GM13976 (cell line): ENCODE measurements around the gene ALDH8A1.

Experiments
- DNase-seq: peaks from one replicate; pipeline ENCODE4 v3.0.0; 2012; ENCODE audit warnings: low spot score
- CTCF ChIP-seq: IDR thresholded peaks from 2 replicates; pipeline ENCODE4 v1.5.1; 2012; ENCODE audit warnings: borderline replicate concordance, mild to moderate bottlenecking; ENCODE audit not compliant: insufficient read depth; ENCODE audit errors: extremely low read depth, missing control alignments, control extremely low read depth
- in situ Hi-C: fragments of 300-500 bp; cut with MboI; formaldehyde crosslinking; loops from one replicate; pipeline ENCODE4 v1.12.0; 2022; ENCODE audit warnings: low sequenced_read_pairs, mixed read lengths, inconsistent platforms; ENCODE audit not compliant: unreplicated experiment

The ALDH8A1 gene

DNA sequence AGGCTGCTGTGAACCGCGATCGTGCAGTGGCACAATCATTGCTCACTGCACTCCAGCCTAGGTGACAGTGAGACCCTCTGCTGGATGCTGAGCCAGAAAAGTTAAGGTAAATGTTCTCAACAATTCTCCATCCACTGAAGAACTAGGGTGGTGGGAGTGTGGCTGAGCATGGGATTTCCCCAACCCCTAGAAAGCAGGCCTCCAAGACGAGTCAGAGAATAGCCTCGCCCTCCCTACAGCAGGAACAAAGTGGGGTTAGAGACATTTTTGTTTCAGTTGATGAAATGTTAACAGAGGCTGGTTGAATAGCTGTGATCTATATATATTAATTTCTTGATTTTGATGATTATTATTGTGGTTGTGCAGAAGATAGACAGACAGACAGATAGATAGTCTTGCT is 6.1 kb upstream of the ALDH8A1 start:
- DNase-seq = no peak
- in situ Hi-C loops = no loop called here
- TF ChIP-seq CTCF = no peak

DNA sequence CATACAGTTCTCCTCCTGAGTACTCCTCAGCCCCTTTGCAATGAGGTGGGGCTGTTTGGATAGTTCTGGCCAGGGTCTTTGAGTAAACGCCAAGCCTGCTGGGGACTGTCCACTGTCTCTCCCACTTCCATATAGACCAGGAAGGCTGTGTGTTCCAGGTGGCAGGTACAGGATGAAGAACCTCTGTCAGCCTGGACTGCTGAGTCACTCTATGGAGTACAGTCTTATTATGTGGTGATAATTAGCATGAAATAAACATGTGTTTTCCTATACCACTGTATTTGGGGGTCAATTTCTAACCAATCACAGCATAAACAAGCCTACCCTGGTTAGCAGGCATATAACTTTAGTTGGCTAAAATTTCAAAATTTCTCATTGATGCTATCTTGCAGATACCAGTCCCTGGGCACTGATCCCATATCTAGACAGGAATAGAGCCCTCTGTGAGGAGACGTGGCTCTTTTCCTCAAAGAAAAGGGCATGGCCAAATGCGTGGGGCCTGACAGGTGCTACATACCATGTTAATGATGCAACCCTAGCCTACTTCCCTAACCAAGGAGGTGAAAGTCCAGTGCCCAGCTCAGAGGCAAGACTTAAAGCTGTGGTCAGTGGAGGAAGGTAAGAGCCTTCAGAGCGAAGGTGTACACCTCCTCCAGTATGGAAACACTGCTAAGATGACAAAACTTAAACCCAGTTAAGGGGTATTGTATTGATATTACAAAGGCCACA is 4.5 kb upstream of the ALDH8A1 start:
- DNase-seq = no peak
- in situ Hi-C loops = no loop called here
- no peak for TF ChIP-seq CTCF

DNA sequence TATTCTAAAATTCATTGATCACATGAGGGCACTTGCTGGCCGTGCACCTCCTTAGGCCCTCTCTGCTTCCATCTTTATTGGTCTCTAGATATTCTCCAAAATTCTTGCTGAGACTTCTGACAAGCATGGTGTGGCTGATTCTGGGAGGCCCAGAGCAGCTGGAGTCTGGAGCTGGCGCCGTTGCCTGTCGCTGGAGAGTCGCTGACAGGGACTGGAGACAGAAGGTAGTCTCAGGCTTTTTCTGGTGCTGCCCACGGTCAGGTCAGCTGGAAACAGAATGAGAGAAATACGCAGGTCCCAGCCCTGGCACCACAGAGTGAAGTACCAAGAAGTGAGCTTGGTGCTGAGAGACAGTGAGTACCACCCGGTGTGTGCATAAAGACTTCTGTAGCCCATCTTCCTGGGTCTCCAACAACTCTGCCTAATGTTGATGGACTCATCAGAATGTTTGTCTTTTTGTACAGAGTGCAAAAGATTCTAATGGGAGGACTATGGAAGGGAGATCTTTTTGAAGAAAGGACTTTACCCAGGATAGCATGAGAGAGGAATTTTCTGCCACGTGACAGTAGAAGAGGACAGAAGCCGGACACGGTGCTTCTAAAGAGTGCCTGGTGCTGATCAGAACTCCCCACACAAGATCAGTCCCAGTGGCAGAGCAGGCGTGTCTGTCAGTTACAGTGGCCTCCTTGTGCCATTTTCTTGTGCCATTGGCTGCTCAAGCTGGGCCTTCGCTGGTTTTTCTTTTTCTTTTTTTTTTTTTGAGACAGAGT is 1.8 kb upstream of the ALDH8A1 start:
- in situ Hi-C loops = no loop called here
- TF ChIP-seq CTCF = no peak
- no peak for DNase-seq

DNA sequence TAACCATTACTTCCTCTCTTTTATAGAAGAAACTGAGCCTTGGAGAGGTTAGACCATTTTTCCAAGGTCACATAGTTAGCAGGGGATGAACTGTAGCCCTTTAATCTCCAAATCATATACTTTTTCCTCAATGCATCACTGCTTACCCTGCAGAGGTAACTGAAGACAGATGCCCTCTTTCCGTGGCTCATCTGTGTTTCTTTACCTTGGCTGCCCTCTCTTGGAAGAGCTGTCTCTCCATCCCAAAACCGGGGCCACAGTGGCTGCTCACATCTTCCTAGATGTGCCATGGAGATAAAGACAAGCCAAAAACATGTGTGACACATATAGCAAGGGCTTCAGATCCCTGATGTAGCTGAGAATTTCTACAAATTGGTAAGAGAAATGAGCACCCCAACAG is 581 bp upstream of the ALDH8A1 start:
- DNase-seq = no peak
- no peak for TF ChIP-seq CTCF
- in situ Hi-C loops = no loop called here

GRCh38 chr6:134948691-134949090 is 1.2 kb downstream of the ALDH8A1 start:
- TF ChIP-seq CTCF = no peak
- in situ Hi-C loops = no loop called here
- no peak for DNase-seq

GRCh38 chr6:134948142-134948541 is 1.8 kb downstream of the ALDH8A1 start:
- no peak for TF ChIP-seq CTCF
- in situ Hi-C loops = no loop called here
- DNase-seq = no peak
